H9 (cell line): Measurements from ENCODE around the gene CEBPZ. TPM values are rescaled to one million over a fixed set of nuclear protein-coding genes. Genes with fewer than 3 reads are reported as not detected.

Experiments
- DNase-seq: peaks from one replicate; pipeline ENCODE4 v3.0.0-alpha.2; 2017
- H2AFZ ChIP-seq: one replicate; pipeline ENCODE4 v1.6.1; 2013; ENCODE audit warnings: mild to moderate bottlenecking, low read length, control low read depth, moderate library complexity
- H2AK5ac ChIP-seq: 2 replicates; pipeline ENCODE4 v1.6.1; 2013; ENCODE audit warnings: low read length, control low read depth, mixed read lengths; ENCODE audit not compliant: insufficient read length
- H2BK120ac ChIP-seq: one replicate; pipeline ENCODE4 v1.6.1; 2013; ENCODE audit warnings: low read depth, mild to moderate bottlenecking, low read length, control low read depth, inconsistent platforms; ENCODE audit not compliant: poor library complexity, severe bottlenecking
- H2BK12ac ChIP-seq: 2 replicates; pipeline ENCODE4 v1.6.1; 2013; ENCODE audit warnings: low read length, control low read depth, mixed read lengths, low read depth; ENCODE audit not compliant: insufficient read length
- H2BK15ac ChIP-seq: 2 replicates; pipeline ENCODE4 v1.6.1; 2013; ENCODE audit warnings: low read depth, low read length, control low read depth
- H2BK20ac ChIP-seq: one replicate; pipeline ENCODE4 v1.6.1; 2013; ENCODE audit warnings: low read depth, mild to moderate bottlenecking, low read length, control low read depth, inconsistent platforms; ENCODE audit not compliant: poor library complexity, severe bottlenecking
- H2BK5ac ChIP-seq: 2 replicates; pipeline ENCODE4 v1.6.1; 2013; ENCODE audit warnings: low read length, control low read depth, mixed read lengths; ENCODE audit not compliant: insufficient read length
- H3K14ac ChIP-seq: 2 replicates; pipeline ENCODE4 v1.6.1; 2013; ENCODE audit warnings: low read length, control low read depth; ENCODE audit not compliant: insufficient read depth
- H3K18ac ChIP-seq: 2 replicates; pipeline ENCODE4 v1.6.1; 2013; ENCODE audit warnings: low read depth, mild to moderate bottlenecking, mixed read lengths, low read length, control low read depth; ENCODE audit not compliant: insufficient read length
- H3K23ac ChIP-seq: 2 replicates; pipeline ENCODE4 v1.6.1; 2013; ENCODE audit warnings: low read length, control low read depth, mixed read lengths, low read depth; ENCODE audit not compliant: insufficient read length
- H3K23me2 ChIP-seq: 2 replicates; pipeline ENCODE4 v1.6.1; 2013; ENCODE audit warnings: low read depth, mild to moderate bottlenecking, mixed read lengths, low read length, control low read depth; ENCODE audit not compliant: insufficient read length, poor library complexity, severe bottlenecking
- H3K27ac ChIP-seq: 2 replicates; pipeline ENCODE4 v1.5.1; 2013; ENCODE audit warnings: low read length, control low read depth, mixed read lengths, low read depth; ENCODE audit not compliant: insufficient read length
- H3K27me3 ChIP-seq: 2 replicates; pipeline ENCODE4 v1.6.1; 2013; ENCODE audit warnings: low read length, control low read depth, inconsistent platforms; ENCODE audit not compliant: insufficient read depth
- H3K4ac ChIP-seq: 2 replicates; pipeline ENCODE4 v1.6.1; 2013; ENCODE audit warnings: low read depth, mild to moderate bottlenecking, control low read depth, inconsistent platforms, low read length, moderate library complexity
- H3K4me1 ChIP-seq: 2 replicates; pipeline ENCODE4 v1.6.1; 2013; ENCODE audit warnings: low read length, control low read depth, inconsistent platforms; ENCODE audit not compliant: insufficient read depth
- H3K4me2 ChIP-seq: 2 replicates; pipeline ENCODE4 v1.6.1; 2013; ENCODE audit warnings: low read length, control low read depth, mixed read lengths; ENCODE audit not compliant: insufficient read length, insufficient read depth
- H3K56ac ChIP-seq: 2 replicates; pipeline ENCODE4 v1.6.1; 2013; ENCODE audit warnings: low read depth, mild to moderate bottlenecking, mixed read lengths, low read length, control low read depth; ENCODE audit not compliant: insufficient read length
- H3K79me1 ChIP-seq: 2 replicates; pipeline ENCODE4 v1.6.1; 2013; ENCODE audit warnings: low read depth, mild to moderate bottlenecking, moderate library complexity, low read length, control low read depth, inconsistent platforms; ENCODE audit not compliant: insufficient read depth, poor library complexity, severe bottlenecking
- H3K79me2 ChIP-seq: 2 replicates; pipeline ENCODE4 v1.6.1; 2013; ENCODE audit warnings: low read length, control low read depth, inconsistent platforms; ENCODE audit not compliant: insufficient read depth
- H3K9ac ChIP-seq: 2 replicates; pipeline ENCODE4 v1.6.1; 2013; ENCODE audit warnings: low read length, control low read depth, mixed read lengths; ENCODE audit not compliant: insufficient read length; ENCODE audit errors: extremely low read depth
- H3K9me3 ChIP-seq: one replicate; pipeline ENCODE4 v1.6.1; 2013; ENCODE audit warnings: low read depth, low read length, inconsistent platforms; ENCODE audit not compliant: control insufficient read depth
- H3T11ph ChIP-seq: one replicate; pipeline ENCODE4 v1.6.1; 2013; ENCODE audit warnings: mild to moderate bottlenecking, low read length, control low read depth, inconsistent platforms
- H4K20me1 ChIP-seq: one replicate; pipeline ENCODE4 v1.6.1; 2013; ENCODE audit not compliant: control insufficient read depth, insufficient read length, insufficient read depth
- H4K5ac ChIP-seq: 2 replicates; pipeline ENCODE4 v1.6.1; 2013; ENCODE audit warnings: low read depth, mild to moderate bottlenecking, mixed read lengths, low read length, control low read depth; ENCODE audit not compliant: insufficient read length
- H4K8ac ChIP-seq: replicated peaks from 2 replicates; pipeline ENCODE4 v1.6.1; 2013; ENCODE audit warnings: low read length, control low read depth, mixed read lengths, low read depth; ENCODE audit not compliant: insufficient read length
- H4K91ac ChIP-seq: 2 replicates; pipeline ENCODE4 v1.6.1; 2013; ENCODE audit warnings: low read depth, mild to moderate bottlenecking, moderate library complexity, mixed read lengths, low read length, control low read depth; ENCODE audit not compliant: insufficient read length
- H3K27ac Mint-ChIP-seq, 3 experiments: 2 replicates in 2 of 3; 3 replicates in 1 of 3; pipeline ENCODE4 v1.8.0; 2020 to 2021; ENCODE audit warnings: mixed read lengths in 3 of 3, mild to moderate bottlenecking in 1 of 3, moderate library complexity in 1 of 3
- H3K27me3 Mint-ChIP-seq: 2 replicates; pipeline ENCODE4 v1.8.0; 2021; ENCODE audit warnings: low read depth, mild to moderate bottlenecking, moderate library complexity, mixed read lengths
- H3K36me3 Mint-ChIP-seq, 3 experiments: 2 replicates in 2 of 3; 3 replicates in 1 of 3; pipeline ENCODE4 v1.8.0; 2020 to 2021; ENCODE audit warnings: low read depth in 3 of 3, mixed read lengths in 3 of 3; ENCODE audit not compliant: insufficient read depth in 1 of 3
- H3K4me1 Mint-ChIP-seq, 2 experiments: 2 replicates each; pipeline ENCODE4 v1.8.0; 2020; ENCODE audit warnings: mixed read lengths in 2 of 2
- H3K4me3 Mint-ChIP-seq, 2 experiments: 2 replicates in 1 of 2; 3 replicates in 1 of 2; pipeline ENCODE4 v1.8.0; 2020 to 2021; ENCODE audit warnings: mild to moderate bottlenecking in 2 of 2, mixed read lengths in 2 of 2, moderate library complexity in 1 of 2
- H3K9me3 Mint-ChIP-seq, 2 experiments: 2 replicates in 1 of 2; 3 replicates in 1 of 2; pipeline ENCODE4 v1.8.0; 2020; ENCODE audit warnings: mild to moderate bottlenecking in 2 of 2, mixed read lengths in 2 of 2, moderate library complexity in 1 of 2
- WGBS: extraction: QIAGEN DNeasy Blood & Tissue Kit; methylation state at CpG from one replicate; pipeline ENCODE4 v1.1.7; 2013; ENCODE audit warnings: missing lambda C conversion rate, low lambda C conversion rate, mixed read lengths; ENCODE audit not compliant: insufficient read length; ENCODE audit errors: extremely low coverage; 5-methylcytosine and 5-hydroxymethylcytosine counted together
- total RNA-seq: library from RNA; stranded (reverse); gene quantifications from 2 replicates; pipeline ENCODE4 v1.2.1, GENCODE V29; 2021
- TF ChIP-seq, protein P1 (sequence below): fragments of 200-600 bp; sonication (generic); conservative IDR thresholded peaks from 3 replicates; pipeline ENCODE4 v1.8.0; 2021; ENCODE audit warnings: antibody characterized with exemption, mild to moderate bottlenecking

The CEBPZ gene
- total RNA-seq, 1 experiment from 2014 or later, result 281 TPM

DNA sequence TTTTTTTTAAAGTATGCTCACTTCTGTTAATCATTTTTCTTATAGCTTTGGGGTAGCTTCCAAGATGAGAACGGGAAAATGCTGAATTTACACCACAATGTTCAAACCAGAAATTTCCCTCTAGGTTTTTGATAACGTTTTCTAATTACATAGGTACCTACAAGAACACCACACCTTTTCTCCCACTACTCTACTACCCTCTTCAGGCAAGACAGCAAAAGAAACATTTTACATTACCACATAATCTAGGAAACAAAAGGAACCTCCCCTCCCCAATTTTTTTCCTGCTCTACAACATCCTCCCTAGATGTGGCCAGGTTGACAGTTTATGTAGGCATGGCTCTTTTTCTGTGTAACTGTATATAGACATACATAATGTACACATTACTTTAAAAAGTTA, 32.4 kb upstream of the CEBPZ start:
- Histone ChIP-seq H4K20me1 (no peaks in the 10 kb centered on the region), H2AFZ (no peak overlapping the region), H4K8ac (no peak overlapping the region), H2AK5ac (no peak overlapping the region), H3K14ac (no peak overlapping the region), H3K4me1 (no peaks in the 10 kb centered on the region), H3K4ac (no peak overlapping the region), H3K27me3 (no peaks in the 10 kb centered on the region), H3K4me2 (no peak overlapping the region), H2BK12ac (no peak overlapping the region), H4K91ac (no peak overlapping the region), H2BK15ac (no peak overlapping the region), H2BK20ac (no peak overlapping the region), H3K56ac (no peak overlapping the region), H2BK5ac (no peak overlapping the region), H3K18ac (no peak overlapping the region), H3K23ac (no peak overlapping the region), H2BK120ac (no peak overlapping the region), H3K27ac (no peak overlapping the region), H3K23me2 (no peaks in the 10 kb centered on the region), H3K9ac (no peak overlapping the region), H3K79me2 (no peaks in the 10 kb centered on the region), H3T11ph (no peak overlapping the region), H3K9me3 (no peaks in the 10 kb centered on the region), H4K5ac (no peak overlapping the region), H3K79me1 (no peaks in the 10 kb centered on the region)
- no CpG with 5 or more reads among the region's 2 CpGs for WGBS
- TF ChIP-seq, protein P1, sequence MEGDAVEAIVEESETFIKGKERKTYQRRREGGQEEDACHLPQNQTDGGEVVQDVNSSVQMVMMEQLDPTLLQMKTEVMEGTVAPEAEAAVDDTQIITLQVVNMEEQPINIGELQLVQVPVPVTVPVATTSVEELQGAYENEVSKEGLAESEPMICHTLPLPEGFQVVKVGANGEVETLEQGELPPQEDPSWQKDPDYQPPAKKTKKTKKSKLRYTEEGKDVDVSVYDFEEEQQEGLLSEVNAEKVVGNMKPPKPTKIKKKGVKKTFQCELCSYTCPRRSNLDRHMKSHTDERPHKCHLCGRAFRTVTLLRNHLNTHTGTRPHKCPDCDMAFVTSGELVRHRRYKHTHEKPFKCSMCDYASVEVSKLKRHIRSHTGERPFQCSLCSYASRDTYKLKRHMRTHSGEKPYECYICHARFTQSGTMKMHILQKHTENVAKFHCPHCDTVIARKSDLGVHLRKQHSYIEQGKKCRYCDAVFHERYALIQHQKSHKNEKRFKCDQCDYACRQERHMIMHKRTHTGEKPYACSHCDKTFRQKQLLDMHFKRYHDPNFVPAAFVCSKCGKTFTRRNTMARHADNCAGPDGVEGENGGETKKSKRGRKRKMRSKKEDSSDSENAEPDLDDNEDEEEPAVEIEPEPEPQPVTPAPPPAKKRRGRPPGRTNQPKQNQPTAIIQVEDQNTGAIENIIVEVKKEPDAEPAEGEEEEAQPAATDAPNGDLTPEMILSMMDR, result no peak; the same call in 1 of the 3 replicates
- H3K9me3 Mint-ChIP-seq, result no peaks in the 10 kb centered on the region
- H3K4me1 Mint-ChIP-seq, result peaks cover 17 to 18% of the 10 kb centered on the region in 2 experiments
- no peaks in the 10 kb centered on the region for H3K27me3 Mint-ChIP-seq
- H3K27ac Mint-ChIP-seq, result peak overlapping the region in 1 of 3 experiments; percentile 89; a peak in 2 of 7 replicates
- peaks cover 1 to 54% (median 37%) of the 10 kb centered on the region in 3 experiments; a peak in 5 of 7 replicates for H3K36me3 Mint-ChIP-seq
- H3K4me3 Mint-ChIP-seq, result no peak overlapping the region
- DNase-seq, result no peak
